ENCODE measurements around the gene ENOX1. TPM values are rescaled to one million over a fixed set of nuclear protein-coding genes. Genes with fewer than 3 reads are reported as not detected.

The ENOX1 gene
- polyA plus RNA-seq, 3 donors, result 0.04 TPM; not detected in 2

DNA sequence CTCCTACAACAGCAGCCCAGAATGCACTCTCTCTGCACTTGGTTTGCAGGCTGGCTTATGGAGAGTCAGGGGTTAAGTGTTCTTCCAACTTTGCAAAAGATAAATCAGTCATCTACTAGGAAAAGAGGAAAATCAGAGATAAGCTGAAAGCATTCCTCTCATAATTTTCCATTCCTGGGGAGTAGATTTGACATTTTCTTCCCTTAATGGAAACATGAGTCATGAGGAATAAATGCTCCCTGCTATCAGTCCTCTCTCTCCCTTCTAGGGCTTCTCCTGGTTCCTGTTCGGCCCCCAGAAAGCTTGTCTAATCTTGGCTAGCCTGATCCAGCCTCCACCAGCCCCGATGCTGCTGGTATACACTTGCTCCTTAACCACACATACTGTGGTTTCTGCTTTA is 28.4 kb upstream of the ENOX1 start:
- no peaks in the 10 kb centered on the region for H3K36me3 ChIP-seq (replicated peaks in 1 of 2; ENCODE audit: control insufficient read depth in 1 of 2, insufficient read depth in 2 of 2, low read length in 2 of 2)
- 70% methylated on average over 2 of the region's 2 CpGs for WGBS (ENCODE audit: insufficient coverage)
- H3K27ac Mint-ChIP-seq, result no peak overlapping the region
- H3K27me3 Mint-ChIP-seq (ENCODE audit: low read depth in 3 of 3), result peaks cover 0 to 2% (median 0%) of the 10 kb centered on the region in 3 donors
- H3K27ac ChIP-seq (ENCODE audit: low read depth in 1 of 2, low read length in 2 of 2), result no peak overlapping the region
- H3K79me2 ChIP-seq (ENCODE audit: insufficient read depth, low read length), result no peaks in the 10 kb centered on the region
- H3K27me3 ChIP-seq (ENCODE audit: control insufficient read depth in 2 of 2, insufficient read depth in 2 of 2, low read length in 2 of 2), result no peaks in the 10 kb centered on the region
- H3K4me2 ChIP-seq (replicated peaks; ENCODE audit: extremely low read depth, low read length, poor library complexity, severe bottlenecking), result no peak overlapping the region
- intact Hi-C loops (cut with micrococcal nuclease), result no loop called here
- peaks cover 0 to 3% (median 0%) of the 10 kb centered on the region in 7 donors for H3K9me3 Mint-ChIP-seq
- no peaks in the 10 kb centered on the region for H3K4me1 Mint-ChIP-seq
- no peak overlapping the region for H3K4me3 Mint-ChIP-seq
- no peaks in the 10 kb centered on the region for H3K9me3 ChIP-seq (replicated peaks in 1 of 2; ENCODE audit: control insufficient read depth in 1 of 2, insufficient read depth in 1 of 2, low read length in 2 of 2)
- H3K9ac ChIP-seq (ENCODE audit: insufficient read depth, low read length, poor library complexity, severe bottlenecking), result no peak overlapping the region
- no peaks in the 10 kb centered on the region for H3K4me1 ChIP-seq (ENCODE audit: control insufficient read depth in 1 of 2, insufficient read depth in 2 of 2, low read length in 2 of 2)
- TF ChIP-seq, protein P1, sequence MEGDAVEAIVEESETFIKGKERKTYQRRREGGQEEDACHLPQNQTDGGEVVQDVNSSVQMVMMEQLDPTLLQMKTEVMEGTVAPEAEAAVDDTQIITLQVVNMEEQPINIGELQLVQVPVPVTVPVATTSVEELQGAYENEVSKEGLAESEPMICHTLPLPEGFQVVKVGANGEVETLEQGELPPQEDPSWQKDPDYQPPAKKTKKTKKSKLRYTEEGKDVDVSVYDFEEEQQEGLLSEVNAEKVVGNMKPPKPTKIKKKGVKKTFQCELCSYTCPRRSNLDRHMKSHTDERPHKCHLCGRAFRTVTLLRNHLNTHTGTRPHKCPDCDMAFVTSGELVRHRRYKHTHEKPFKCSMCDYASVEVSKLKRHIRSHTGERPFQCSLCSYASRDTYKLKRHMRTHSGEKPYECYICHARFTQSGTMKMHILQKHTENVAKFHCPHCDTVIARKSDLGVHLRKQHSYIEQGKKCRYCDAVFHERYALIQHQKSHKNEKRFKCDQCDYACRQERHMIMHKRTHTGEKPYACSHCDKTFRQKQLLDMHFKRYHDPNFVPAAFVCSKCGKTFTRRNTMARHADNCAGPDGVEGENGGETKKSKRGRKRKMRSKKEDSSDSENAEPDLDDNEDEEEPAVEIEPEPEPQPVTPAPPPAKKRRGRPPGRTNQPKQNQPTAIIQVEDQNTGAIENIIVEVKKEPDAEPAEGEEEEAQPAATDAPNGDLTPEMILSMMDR (IDR thresholded peaks at IDR 0.05), result no peak
- no peak for DNase-seq
- no peaks in the 10 kb centered on the region for H4K20me1 ChIP-seq (ENCODE audit: insufficient read depth, low read length)
- H3K36me3 Mint-ChIP-seq, result no peaks in the 10 kb centered on the region
- no peak overlapping the region for H2AFZ ChIP-seq (ENCODE audit: insufficient read depth, low read depth, low read length, poor library complexity, severe bottlenecking)
- H3K4me3 ChIP-seq (replicated peaks in 1 of 3; ENCODE audit: low read depth in 2 of 3, low read length in 3 of 3), result no peak overlapping the region

DNA sequence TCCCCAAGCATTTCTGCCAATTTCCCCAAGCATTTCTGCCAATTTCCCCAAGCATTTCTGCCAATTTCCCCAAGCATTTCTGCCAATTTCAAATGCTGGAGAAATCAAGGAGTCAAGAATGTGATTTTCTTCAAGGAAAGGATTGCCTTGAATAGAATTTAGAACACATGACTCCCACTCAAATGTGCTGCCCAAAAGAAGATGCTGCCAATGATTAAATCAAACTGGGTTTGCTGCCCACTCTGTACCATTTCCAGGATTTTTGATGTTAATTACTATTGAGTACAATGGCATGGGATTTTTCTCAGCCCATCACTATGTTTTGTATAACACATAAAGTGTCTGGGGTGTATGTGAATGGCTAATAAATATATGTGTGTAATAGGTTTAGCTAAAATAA is 21.9 kb upstream of the ENOX1 start:
- no peaks in the 10 kb centered on the region for H3K4me1 ChIP-seq (ENCODE audit: control insufficient read depth in 1 of 2, insufficient read depth in 2 of 2, low read length in 2 of 2)
- no peaks in the 10 kb centered on the region for H4K20me1 ChIP-seq (ENCODE audit: insufficient read depth, low read length)
- Mint-ChIP-seq H3K27me3 (ENCODE audit: low read depth in 3 of 3) (peaks cover 0 to 3% (median 0%) of the 10 kb centered on the region in 3 donors), H3K27ac (no peak overlapping the region), H3K9me3 (no peaks in the 10 kb centered on the region), H3K4me1 (peaks cover 9% of the 10 kb centered on the region), H3K36me3 (no peaks in the 10 kb centered on the region), H3K4me3 (no peak overlapping the region)
- intact Hi-C loops (cut with micrococcal nuclease), result loop anchor here (5.0 to 10.0 kb wide), 2 partner anchors 1214 to 1216 kb away; no protein-coding TSS in a partner anchor
- no peak for DNase-seq
- H2AFZ ChIP-seq (ENCODE audit: insufficient read depth, low read depth, low read length, poor library complexity, severe bottlenecking), result no peak overlapping the region
- no peaks in the 10 kb centered on the region for H3K9me3 ChIP-seq (replicated peaks in 1 of 2; ENCODE audit: control insufficient read depth in 1 of 2, insufficient read depth in 1 of 2, low read length in 2 of 2)
- no peaks in the 10 kb centered on the region for H3K27me3 ChIP-seq (ENCODE audit: control insufficient read depth in 2 of 2, insufficient read depth in 2 of 2, low read length in 2 of 2)
- no peak overlapping the region for H3K9ac ChIP-seq (ENCODE audit: insufficient read depth, low read length, poor library complexity, severe bottlenecking)
- TF ChIP-seq, protein P1 (IDR thresholded peaks at IDR 0.05), result no peak
- no peaks in the 10 kb centered on the region for H3K36me3 ChIP-seq (replicated peaks in 1 of 2; ENCODE audit: control insufficient read depth in 1 of 2, insufficient read depth in 2 of 2, low read length in 2 of 2)
- H3K4me3 ChIP-seq (replicated peaks in 1 of 3; ENCODE audit: low read depth in 2 of 3, low read length in 3 of 3), result no peak overlapping the region
- no peaks in the 10 kb centered on the region for H3K79me2 ChIP-seq (ENCODE audit: insufficient read depth, low read length)
- H3K4me2 ChIP-seq (replicated peaks; ENCODE audit: extremely low read depth, low read length, poor library complexity, severe bottlenecking), result no peak overlapping the region
- H3K27ac ChIP-seq (ENCODE audit: low read depth in 1 of 2, low read length in 2 of 2), result no peak overlapping the region
